NCI-H460 (cell line): ENCODE measurements around the gene PAPSS1. TPM values are rescaled to one million over a fixed set of nuclear protein-coding genes. Genes with fewer than 3 reads are reported as not detected.

ENCODE experiments used
- DNase-seq: peaks from one replicate; pipeline ENCODE4 v3.0.0-alpha.2; 2016; ENCODE audit warnings: low read depth; ENCODE audit errors: extremely low read depth
- polyA plus RNA-seq: library from polyadenylated mRNA; depleted of rRNA; stranded (reverse); fragments of >200 nt; gene quantifications from 2 replicates; pipeline ENCODE4 v1.2.3, GENCODE V29; 2014; cell fraction: nucleus; rRNA removed
- total RNA-seq: library from RNA; depleted of rRNA; stranded (reverse); fragments of >200 nt; shearing (Covaris generic); gene quantifications from 2 replicates; pipeline ENCODE4 v1.2.3, GENCODE V29; 2014; rRNA removed

The PAPSS1 gene
- total RNA-seq: 15.2 and 17.2 TPM in 2 replicates
- polyA plus RNA-seq: 20.4 and 26.9 TPM in 2 replicates

- peak; percentile 91 for DNase-seq
These were observed at the start of gene PAPSS1 for GRCh38 chr4:107719922-107720722. PAPSS1 (minus strand) TSS chr4:107720234; CDS start chr4:107720179, 55 bp downstream.

- DNase-seq: peak; percentile 20
These were observed 40.4 kb upstream of the PAPSS1 start for GRCh38 chr4:107760281-107760947.

DNA sequence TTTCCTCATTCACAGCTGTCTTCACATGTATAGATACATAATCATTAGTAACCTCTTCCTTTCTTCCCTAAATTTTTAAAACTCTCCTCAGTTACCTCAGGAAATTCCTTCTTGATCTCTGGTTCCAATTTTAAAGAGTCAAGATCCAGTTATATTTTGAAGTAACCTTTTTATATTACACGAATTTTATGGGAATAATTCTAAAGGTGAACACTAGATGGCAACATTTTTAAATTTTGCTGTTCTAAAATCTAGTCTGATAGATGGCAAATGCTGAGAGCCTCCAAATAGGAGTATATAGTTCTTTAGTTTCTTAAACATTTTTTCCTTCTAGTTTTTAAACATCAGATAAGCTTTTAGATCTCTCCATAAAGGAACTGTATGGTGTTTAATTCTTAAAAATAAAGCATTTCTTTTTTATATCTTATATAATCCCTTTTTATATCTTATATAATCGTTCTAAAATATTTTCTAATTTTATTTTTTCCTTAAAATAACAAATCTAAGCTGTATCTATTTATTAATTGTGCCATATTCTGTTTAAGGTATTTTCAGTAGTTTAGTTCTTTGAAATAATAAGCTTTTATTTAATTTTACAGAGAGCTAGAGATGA is 37.9 kb upstream of the PAPSS1 start:
- DNase-seq: peak; percentile 25

DNA sequence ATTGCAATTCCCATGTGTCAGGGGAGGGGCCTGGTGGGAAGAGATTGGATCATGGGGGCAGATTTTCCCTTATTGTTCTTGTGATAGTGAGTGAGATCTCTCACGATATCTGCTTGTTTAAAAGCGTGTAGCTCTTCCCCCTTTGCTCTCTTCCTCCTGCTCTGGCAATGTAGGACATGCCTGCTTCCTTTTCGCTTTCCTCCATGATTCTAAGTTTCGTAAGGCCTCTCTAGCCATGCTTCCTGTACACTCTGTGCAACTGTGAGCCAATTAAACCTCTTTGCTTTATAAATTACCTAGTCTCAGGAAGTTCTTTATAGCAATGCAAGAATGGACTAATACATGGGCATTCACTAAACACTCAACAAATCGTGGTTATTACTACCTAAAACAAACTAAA is 37.2 kb upstream of the PAPSS1 start:
- no peak for DNase-seq

DNA sequence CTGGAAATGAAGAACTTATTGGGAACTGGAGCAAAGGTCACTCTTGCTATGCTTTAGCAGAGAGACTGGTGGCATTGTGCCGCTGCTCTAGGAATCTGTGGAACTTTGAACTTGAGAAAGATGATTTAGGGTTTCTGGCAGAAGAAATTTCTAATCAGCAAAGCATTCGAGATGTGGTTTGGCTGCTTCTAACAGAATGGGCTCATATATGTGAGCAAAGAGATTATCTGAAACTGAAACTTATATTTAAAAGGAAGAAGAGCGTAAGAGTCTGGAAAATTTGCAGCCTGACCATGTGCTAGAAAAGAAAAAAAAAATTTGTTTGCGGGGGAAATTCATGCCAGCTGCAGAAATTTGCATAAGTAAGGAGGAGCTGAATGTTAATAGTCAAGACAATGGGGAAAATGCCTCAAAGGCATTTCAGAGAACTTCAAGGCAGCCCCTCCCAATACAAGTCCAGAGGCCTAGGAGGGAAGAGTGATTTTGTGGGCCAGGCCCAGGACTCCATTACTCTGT is 35.9 kb upstream of the PAPSS1 start:
- no peak for DNase-seq

DNA sequence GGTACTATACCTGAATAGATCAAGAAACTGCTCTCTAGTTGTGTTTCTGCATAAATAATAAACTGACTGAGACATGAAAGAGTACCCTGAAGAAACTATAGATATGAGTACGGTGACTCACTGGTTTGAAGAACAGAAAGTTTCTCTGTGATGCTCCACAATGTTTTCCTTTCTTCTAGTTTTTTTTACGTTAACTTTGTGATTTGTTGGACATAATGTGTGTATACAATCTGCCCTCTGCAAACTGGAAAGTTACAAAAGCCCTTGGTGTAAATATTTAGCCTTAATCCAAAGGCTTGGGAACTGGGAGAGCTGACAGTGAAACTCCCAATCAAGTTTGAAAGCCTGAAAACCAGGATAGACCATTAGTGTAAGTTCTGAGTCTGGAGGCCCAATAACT is 31.6 kb upstream of the PAPSS1 start:
- DNase-seq: no peak

DNA sequence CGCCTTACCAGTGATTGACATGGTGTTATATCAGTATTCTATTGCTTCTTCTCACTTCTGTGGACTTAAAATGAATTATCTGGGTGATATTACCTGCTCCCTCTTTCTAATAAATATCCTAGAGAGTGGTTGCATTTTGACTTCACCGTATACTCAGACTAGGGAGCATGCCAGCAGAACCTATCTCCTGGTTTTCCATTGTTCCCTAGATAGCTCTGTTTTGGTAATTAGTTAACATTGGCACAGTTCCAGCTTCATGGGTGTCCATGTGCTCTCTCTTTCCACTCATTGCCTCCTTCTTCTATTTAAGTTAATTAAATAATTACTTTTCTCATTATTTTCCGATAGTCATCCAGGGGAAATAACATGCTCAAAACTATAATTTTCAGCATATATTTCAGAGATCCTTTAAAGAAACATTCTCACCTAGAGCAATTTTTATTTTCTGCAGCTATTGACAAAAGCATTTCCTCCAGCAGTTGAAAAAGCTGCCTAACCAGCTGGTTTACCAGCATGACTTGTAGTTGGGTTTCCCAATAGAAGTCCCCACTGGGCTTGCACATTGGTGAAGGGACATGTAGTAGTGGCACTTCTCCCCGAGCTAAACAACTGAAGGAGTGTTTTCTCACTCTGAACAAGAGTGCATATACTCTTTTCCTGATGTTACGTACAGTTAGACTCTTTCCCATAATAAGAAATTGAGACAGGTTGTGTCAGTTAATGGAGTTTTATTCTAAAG is 27.9 kb upstream of the PAPSS1 start:
- DNase-seq: no peak

DNA sequence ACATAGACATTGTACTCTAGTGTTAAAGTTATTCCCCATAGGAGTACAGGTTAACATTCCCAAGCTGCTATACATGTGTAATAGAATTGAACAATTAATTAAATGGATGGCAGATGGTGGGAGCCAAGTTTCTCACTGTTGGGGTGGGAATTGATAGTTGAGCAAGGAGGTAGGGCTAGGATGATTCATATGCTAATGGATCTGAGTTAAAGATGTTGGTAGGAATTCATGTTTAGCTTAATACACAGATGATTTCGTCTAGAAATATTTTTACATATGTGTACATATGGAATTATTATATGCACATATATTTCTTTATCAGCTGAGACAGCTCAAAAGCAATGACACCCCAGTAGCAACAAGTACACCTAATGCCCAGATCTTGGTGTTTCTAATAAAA is 26.1 kb upstream of the PAPSS1 start:
- DNase-seq: no peak

DNA sequence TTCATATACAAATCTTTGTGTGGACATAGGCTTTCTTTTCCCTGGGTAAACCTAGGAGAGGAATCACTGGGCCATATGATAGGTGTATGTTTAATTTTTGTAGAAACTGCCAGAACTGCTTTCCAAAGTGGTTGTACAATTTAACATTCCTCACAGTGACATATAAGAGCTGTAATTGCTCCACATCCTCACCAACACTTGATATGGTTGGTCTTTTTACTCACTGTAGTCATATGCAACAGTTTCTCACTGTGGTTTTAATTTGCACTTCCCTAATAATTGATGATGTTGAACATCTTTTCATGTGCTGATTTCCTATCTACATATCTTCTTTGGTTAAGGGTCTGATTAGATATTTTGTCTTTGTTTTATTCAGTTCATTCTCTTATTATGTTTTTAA is 24.5 kb upstream of the PAPSS1 start:
- DNase-seq: no peak

GRCh38 chr4:107743532-107743931 is 23.5 kb upstream of the PAPSS1 start:
- DNase-seq: peak; percentile 12

GRCh38 chr4:107742791-107743190 is 22.8 kb upstream of the PAPSS1 start:
- no peak for DNase-seq

- no peak for DNase-seq
These were observed 22.2 kb upstream of the PAPSS1 start for GRCh38 chr4:107742196-107742595.

DNA sequence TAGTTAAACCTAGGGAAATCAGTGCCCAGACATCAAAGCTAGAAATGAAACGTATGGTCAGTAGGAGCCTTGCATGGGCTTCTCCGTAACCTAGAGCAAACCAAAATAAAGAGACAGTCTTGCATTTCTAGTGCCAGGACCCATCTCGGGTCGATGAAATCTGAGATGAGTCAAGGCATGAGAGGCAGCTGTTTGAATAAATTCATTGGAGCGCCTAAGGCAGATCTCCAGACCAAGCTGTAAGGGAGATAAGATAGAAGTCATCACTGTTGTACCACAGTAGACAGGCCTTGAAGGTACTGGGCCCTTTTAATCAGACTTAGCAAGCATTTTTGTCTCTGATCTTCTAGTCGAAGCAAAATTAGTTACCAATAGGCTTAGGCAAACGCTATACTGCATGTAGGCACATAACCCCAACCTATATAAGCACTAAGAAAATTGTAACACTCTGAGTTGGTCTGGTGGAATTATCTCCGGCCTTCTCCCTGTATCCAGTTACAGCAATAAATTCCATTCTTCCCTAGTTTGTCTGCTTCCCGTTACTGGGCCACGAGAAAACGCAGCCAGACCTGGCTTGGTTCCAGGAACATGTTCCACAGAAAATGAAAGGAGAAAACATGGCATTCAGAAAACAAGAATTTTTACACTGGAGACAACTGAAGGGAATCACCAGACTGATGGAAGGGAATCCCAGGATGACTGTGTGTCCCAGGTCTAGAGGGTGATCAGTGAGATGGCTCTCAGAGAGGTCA is 21.1 kb upstream of the PAPSS1 start:
- no peak for DNase-seq

- DNase-seq: no peak
These were observed 20.3 kb upstream of the PAPSS1 start for GRCh38 chr4:107740381-107740780.

DNA sequence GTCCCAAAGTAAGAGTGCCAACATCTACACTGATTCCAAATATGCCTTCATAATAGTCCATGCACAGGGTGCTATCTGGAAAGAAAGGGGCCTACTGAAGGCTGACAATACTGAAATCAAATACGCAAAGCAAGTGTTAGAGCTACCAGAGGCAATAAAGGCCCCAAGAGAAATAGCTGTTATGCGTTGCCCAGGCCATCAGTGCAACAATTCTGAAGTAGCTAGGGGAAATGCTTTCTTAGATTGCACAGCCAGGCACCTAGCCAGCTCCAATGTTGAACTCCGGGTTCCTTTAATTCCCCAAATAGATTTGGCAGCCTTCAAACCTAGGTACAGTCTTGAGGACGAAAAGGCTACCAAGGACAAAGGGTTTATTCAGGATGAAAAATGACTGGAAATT is 17.4 kb upstream of the PAPSS1 start:
- DNase-seq: no peak

GRCh38 chr4:107736924-107737448 is 17.0 kb upstream of the PAPSS1 start:
- peak; percentile 25 for DNase-seq

- no peak for DNase-seq
These were observed 16.0 kb upstream of the PAPSS1 start for GRCh38 chr4:107736037-107736436.

- DNase-seq: no peak
These were observed 14.1 kb upstream of the PAPSS1 start for GRCh38 chr4:107734120-107734519.

GRCh38 chr4:107733431-107733925 is 13.4 kb upstream of the PAPSS1 start:
- DNase-seq: no peak
